Epithelial cell of proximal tubule (primary cell): ENCODE measurements around the gene RGS6. TPM values are rescaled to one million over a fixed set of nuclear protein-coding genes. Genes with fewer than 3 reads are reported as not detected.

ENCODE experiments used
- DNase-seq: peaks from one replicate; pipeline ENCODE4 v3.0.0-alpha.2; 2011; ENCODE audit warnings: low read depth
- H3K4me3 ChIP-seq: 2 replicates; pipeline ENCODE4 v1.5.1; 2011; ENCODE audit warnings: low read depth, mild to moderate bottlenecking, low read length
- CTCF ChIP-seq: conservative IDR thresholded peaks from 2 replicates; pipeline ENCODE4 v1.5.1; 2012; ENCODE audit warnings: low read depth, mild to moderate bottlenecking, low read length
- total RNA-seq: library from RNA; depleted of rRNA; stranded (reverse); fragments of >200 nt; gene quantifications from 2 replicates; pipeline ENCODE4 v1.2.3, GENCODE V29; 2015

RGS6 gene
- total RNA-seq, 1 donor from 2014 or later: not detected

GRCh38 chr14:72557671-72558070 lies 625.4 kb downstream of the RGS6 start:
- no peak for TF ChIP-seq CTCF
- no peak overlapping the region for H3K4me3 ChIP-seq
- no peak for DNase-seq

GRCh38 chr14:72558721-72559120 lies 626.5 kb downstream of the RGS6 start:
- DNase-seq: peak; percentile 64
- TF ChIP-seq CTCF: no peak

GRCh38 chr14:72559202-72559601 lies 627.0 kb downstream of the RGS6 start:
- H3K4me3 ChIP-seq: no peak overlapping the region
- TF ChIP-seq CTCF: no peak
- DNase-seq: no peak

More at GRCh38 chr14:72558721-72559120, 626.5 kb downstream of the RGS6 start:
- H3K4me3 ChIP-seq: no peak overlapping the region

GRCh38 chr14:72559669-72560255 lies 627.5 kb downstream of the RGS6 start:
- DNase-seq: no peak
- no peak for TF ChIP-seq CTCF
- no peak overlapping the region for H3K4me3 ChIP-seq

GRCh38 chr14:72560331-72560730 lies 628.1 kb downstream of the RGS6 start:
- DNase-seq: no peak
- no peak for TF ChIP-seq CTCF
- no peak overlapping the region for H3K4me3 ChIP-seq

GRCh38 chr14:72560889-72561493 lies 628.8 kb downstream of the RGS6 start:
- H3K4me3 ChIP-seq: no peak overlapping the region
- DNase-seq: no peak
- no peak for TF ChIP-seq CTCF

GRCh38 chr14:72562300-72562699 lies 630.1 kb downstream of the RGS6 start:
- no peak overlapping the region for H3K4me3 ChIP-seq
- DNase-seq: no peak
- TF ChIP-seq CTCF: no peak
